GM12891 (cell line): Measurements from ENCODE around the gene APOL3.

ENCODE experiments used
- PAX5 ChIP-seq: IDR thresholded peaks from 2 replicates; pipeline ENCODE4 v1.6.1; 2011; ENCODE audit warnings: low read length, moderate library complexity, mild to moderate bottlenecking; ENCODE audit not compliant: insufficient read depth, severe bottlenecking
- POLR2A ChIP-seq: IDR thresholded peaks from 2 replicates; pipeline ENCODE4 v1.6.1; 2011; ENCODE audit warnings: low read depth, low read length, control low read depth
- POLR2AphosphoS5 ChIP-seq: IDR thresholded peaks from 2 replicates; pipeline ENCODE4 v1.6.1; 2011; ENCODE audit warnings: low read depth, low read length, control low read depth
- POU2F2 ChIP-seq: IDR thresholded peaks from 2 replicates; pipeline ENCODE4 v1.6.1; 2011; ENCODE audit warnings: low read depth, mild to moderate bottlenecking, control low read depth, low read length, moderate library complexity
- SPI1 ChIP-seq: IDR thresholded peaks from 2 replicates; pipeline ENCODE4 v1.6.1; 2011; ENCODE audit warnings: low read depth, low read length, control low read depth
- TAF1 ChIP-seq: IDR thresholded peaks from 2 replicates; pipeline ENCODE4 v1.6.1; 2011; ENCODE audit warnings: low read depth, low read length, control low read depth

- TF ChIP-seq POLR2A (no peak), POLR2AphosphoS5 (no peak), PAX5 (no peak), TAF1 (no peak), SPI1 (no peak), POU2F2 (no peak)
Observed at GRCh38 chr22:36148411-36148810, 12.1 kb downstream of the APOL3 start.
